DOHH2 (cell line): Measurements from ENCODE around the gene CAMSAP2.

ENCODE experiments used
- CTCF ChIP-seq: fragments of 200-600 bp; sonication (generic); IDR thresholded peaks from one replicate; pipeline ENCODE4 v1.5.1; 2014; ENCODE audit warnings: antibody characterized with exemption, mild to moderate bottlenecking, low read depth, low read length; ENCODE audit not compliant: poor library complexity, severe bottlenecking
- EZH2phosphoT487 ChIP-seq: fragments of 200-600 bp; sonication (generic); IDR thresholded peaks from 2 replicates; pipeline ENCODE4 v1.6.1; 2017; ENCODE audit warnings: borderline replicate concordance, mild to moderate bottlenecking, antibody characterized with exemption, low read length, moderate library complexity, mixed read lengths

GRCh38 chr1:200883118-200883517 lies 144.4 kb downstream of the CAMSAP2 start:
- TF ChIP-seq CTCF (no peak), EZH2phosphoT487 (no peak)
